GM12878 (cell line): Measurements from ENCODE around the gene PLCXD1. TPM values are rescaled to one million over a fixed set of nuclear protein-coding genes. Genes with fewer than 3 reads are reported as not detected.

ENCODE experiments used
- ATAC-seq: fragments of 200-7000 bp; cut with Tn5 transposase; 3 replicates; pipeline ENCODE4 v1.9.1; 2020; ENCODE audit warnings: mild to moderate bottlenecking, moderate library complexity
- Bru-seq: library from RNA; stranded (reverse); fragments of 400-500 nt; gene quantifications from one replicate; lab custom pipeline; 2021; lab: Mats Ljungman, UMichigan
- BruChase-seq, 2 experiments: library from RNA; stranded (reverse); fragments of 400-500 nt; gene quantifications; one replicate each; lab custom pipeline; 2021; lab: Mats Ljungman, UMichigan
- BruUV-seq: library from RNA; stranded (reverse); fragments of 400-500 nt; replicated peaks from 2 replicates; lab custom pipeline; 2021; lab: Mats Ljungman, UMichigan
- CTCF ChIA-PET: fragments of 300-600 bp; sonication (Branson Sonifier 250); formaldehyde crosslinking; extraction: SDS; loops from one replicate; lab custom pipeline; 2021; ENCODE audit warnings: inconsistent platforms; lab: Yijun Ruan, JAX
- POLR2A ChIA-PET: fragments of 350-600 bp; formaldehyde crosslinking; extraction: SDS; loops from one replicate; lab custom pipeline; 2021; ENCODE audit warnings: inconsistent platforms; lab: Charles Lee
- RAD21 ChIA-PET: fragments of 300-600 bp; sonication (Branson Sonifier 250); formaldehyde crosslinking; loops from one replicate; lab custom pipeline; 2023; ENCODE audit warnings: antibody characterized with exemption; ENCODE audit not compliant: unreplicated experiment; lab: Charles Lee
- SMC1A ChIA-PET: fragments of 300-600 bp; sonication (Branson Sonifier 250); formaldehyde crosslinking; loops from one replicate; lab custom pipeline; 2023; ENCODE audit not compliant: unreplicated experiment, uncharacterized antibody; lab: Charles Lee
- DNase-seq: peaks from one replicate; pipeline ENCODE4 v3.0.0-alpha.2; 2011; ENCODE audit warnings: low read depth, low spot score
- FAIRE-seq: peaks from 3 replicates; lab custom pipeline; 2011; peaks lifted over from hg19 to GRCh38; lab: Jason Lieb, UNC
- H2AFZ ChIP-seq: 2 replicates; pipeline ENCODE4 v1.6.0; 2011; ENCODE audit warnings: low read depth, low read length, control low read depth; ENCODE audit not compliant: control insufficient read depth
- H3K27ac ChIP-seq: 2 replicates; pipeline ENCODE4 v1.5.1; 2011; ENCODE audit warnings: control low read depth; ENCODE audit not compliant: control insufficient read depth, insufficient read depth
- H3K27me3 ChIP-seq, 2 experiments: replicated peaks in 1 of 2; 2 replicates each; pipeline versions ENCODE4 v1.6.0 to v1.6.1; 2011; ENCODE audit warnings: low read length in 1 of 2; ENCODE audit not compliant: control insufficient read depth in 2 of 2, insufficient read depth in 2 of 2
- H3K36me3 ChIP-seq, 2 experiments: 2 replicates each; pipeline ENCODE4 v1.5.1; 2011; ENCODE audit warnings: low read length in 1 of 2; ENCODE audit not compliant: control insufficient read depth in 2 of 2, insufficient read depth in 2 of 2
- H3K4me1 ChIP-seq: 2 replicates; pipeline ENCODE4 v1.6.1; 2011; ENCODE audit warnings: mild to moderate bottlenecking, low read length, moderate library complexity, mixed read lengths; ENCODE audit not compliant: control insufficient read depth, insufficient read depth
- H3K4me2 ChIP-seq: 2 replicates; pipeline ENCODE4 v1.6.0; 2011; ENCODE audit warnings: control low read depth; ENCODE audit not compliant: control insufficient read depth, insufficient read depth
- H3K4me3 ChIP-seq: fragments of 200-600 bp; sonication (generic); 2 replicates; pipeline ENCODE4 v1.5.1; 2016
- H3K79me2 ChIP-seq: 2 replicates; pipeline ENCODE4 v1.6.0; 2011; ENCODE audit warnings: low read length; ENCODE audit not compliant: control insufficient read depth, insufficient read depth
- H3K9ac ChIP-seq: 2 replicates; pipeline ENCODE4 v1.8.0; 2011; ENCODE audit warnings: low read length, control low read depth, mixed read lengths; ENCODE audit not compliant: control insufficient read depth, insufficient read depth
- H3K9me3 ChIP-seq: replicated peaks from 3 replicates; pipeline ENCODE4 v1.5.1; 2011; ENCODE audit warnings: mild to moderate bottlenecking, low read length; ENCODE audit not compliant: control insufficient read depth, insufficient read depth
- H4K20me1 ChIP-seq: 2 replicates; pipeline ENCODE4 v1.6.0; 2011; ENCODE audit not compliant: control insufficient read depth, insufficient read depth
- CHD1 ChIP-seq: IDR thresholded peaks from 2 replicates; pipeline ENCODE4 v1.6.1; 2012; ENCODE audit warnings: low read depth, low read length, improper control_type of control experiment
- CTCF ChIP-seq, 3 experiments: IDR thresholded peaks in 2 of 3; conservative IDR thresholded peaks in 1 of 3; 2 replicates each; pipeline ENCODE4 v1.5.1; 2011; ENCODE audit warnings: low read depth in 3 of 3, low read length in 3 of 3, mild to moderate bottlenecking in 3 of 3, control low read depth in 2 of 3, moderate library complexity in 2 of 3, inconsistent platforms in 1 of 3, mixed read lengths in 1 of 3; ENCODE audit not compliant: control insufficient read depth in 2 of 3, insufficient read depth in 1 of 3; ENCODE audit errors: extremely low read depth in 1 of 3
- IKZF2 ChIP-seq, 2 experiments: fragments of 450-650 bp; IDR thresholded peaks; 2 replicates each; pipeline ENCODE4 v1.6.1; 2017; ENCODE audit warnings: mild to moderate bottlenecking in 2 of 2, moderate library complexity in 2 of 2
- MXI1 ChIP-seq: fragments of 150-350 bp; IDR thresholded peaks from 2 replicates; pipeline ENCODE4 v1.6.1; 2011; ENCODE audit warnings: low read depth, mild to moderate bottlenecking, inconsistent platforms, low read length, improper control_type of control experiment
- POLR2AphosphoS5 ChIP-seq: IDR thresholded peaks from 2 replicates; pipeline ENCODE4 v1.6.1; 2011; ENCODE audit warnings: mild to moderate bottlenecking, low read length, inconsistent platforms
- SIN3A ChIP-seq: IDR thresholded peaks from 2 replicates; pipeline ENCODE4 v1.6.1; 2012; ENCODE audit warnings: low read depth, low read length, improper control_type of control experiment
- SMC3 ChIP-seq: IDR thresholded peaks from 2 replicates; pipeline ENCODE4 v1.6.1; 2011; ENCODE audit warnings: low read length, improper control_type of control experiment, borderline replicate concordance
- WGBS: methylation state at CpG from one replicate; pipeline ENCODE4 v1.1.6; 2016; ENCODE audit warnings: low lambda C conversion rate; ENCODE audit not compliant: insufficient replicate concordance, insufficient coverage; ENCODE audit errors: missing lambda C conversion rate; 5-methylcytosine and 5-hydroxymethylcytosine counted together
- in situ Hi-C: fragments of 300-500 bp; cut with MboI; formaldehyde crosslinking; loops from 9 replicates; pipeline ENCODE4 v1.14.3; 2018; ENCODE audit warnings: mixed read lengths
- intact Hi-C: fragments of 100-400 bp; cut with micrococcal nuclease; formaldehyde crosslinking; loops from one replicate; pipeline ENCODE4 v1.14.2; 2022; ENCODE audit not compliant: unreplicated experiment
- long read RNA-seq, 2 experiments: library from polyadenylated mRNA; unstranded; transcript quantifications; one replicate each; pipeline ENCODE4 v2.0.0, GENCODE V29; 2019 to 2020
- polyA minus RNA-seq, 3 experiments: library from RNA; depleted of rRNA, polyadenylated mRNA; stranded (reverse); fragments of >200 nt; gene quantifications; 2 replicates each; pipeline ENCODE4 v1.2.3, GENCODE V29; 2011
- polyA plus RNA-seq, 11 experiments: library from polyadenylated mRNA; depleted of rRNA in 4 of 11; unstranded in 6 of 11; stranded (reverse) in 5 of 11; fragments of >200 nt; fragmentation: Nextera tagmentation in 4 of 11; fragmentation: Illumina TruSeq in 1 of 11; extraction: Ambion mirVana in 4 of 11; extraction: Trizol in 1 of 11; gene quantifications; 1 replicate in 1 of 11; 2 replicates in 10 of 11; pipeline versions ENCODE4 v1.2.1 to v1.2.3, GENCODE V29; 2011 to 2016; ENCODE audit warnings: inconsistent platforms in 2 of 11, missing spikeins in 2 of 11, low read depth in 1 of 11
- total RNA-seq, 4 experiments: library from RNA; depleted of rRNA in 3 of 4; stranded (reverse); fragments of >200 nt in 3 of 4; fragmentation: Illumina TruSeq in 1 of 4; extraction: Trizol in 1 of 4; gene quantifications; 2 replicates each; pipeline versions ENCODE4 v1.2.1 to v1.2.3, GENCODE V29; 2013 to 2021
- TF ChIP-seq, protein P1 (sequence below): IDR thresholded peaks from 2 replicates; pipeline ENCODE4 v1.6.1; 2012; ENCODE audit warnings: low read depth, low read length, improper control_type of control experiment
- TF ChIP-seq, protein P2 (sequence below): fragments of 450-650 bp; IDR thresholded peaks from 2 replicates; pipeline ENCODE4 v1.6.1; 2017; ENCODE audit warnings: mild to moderate bottlenecking
- TF ChIP-seq, protein P3 (sequence below): fragments of 450-650 bp; IDR thresholded peaks from 2 replicates; pipeline ENCODE4 v1.6.1; 2017; ENCODE audit warnings: low read depth, mild to moderate bottlenecking, moderate library complexity

PLCXD1 gene
- total RNA-seq (2013; cell fraction: nucleolus; rRNA removed): 66.9 and 72.5 TPM in 2 replicates
- total RNA-seq (2014; rRNA removed) (23.6 and 28.8 TPM in 2 replicates), total RNA-seq (2014; rRNA removed; fragmentation: Illumina TruSeq; extraction: Trizol) (12.2 and 14.8 TPM in 2 replicates), total RNA-seq (2021) (27.5 and 28.6 TPM in 2 replicates), polyA plus RNA-seq (2011; rRNA removed) (24.7 and 49.7 TPM in 2 replicates), polyA plus RNA-seq (2014; fragmentation: Illumina TruSeq; extraction: Trizol) (12.5 and 21.2 TPM in 2 replicates), polyA plus RNA-seq (2014; fragmentation: Nextera tagmentation; extraction: Ambion mirVana) (1 to 10 TPM; 2.4 to 3.4 TPM), polyA plus RNA-seq (2014; rRNA removed) (49.7 and 49.8 TPM in 2 replicates), polyA plus RNA-seq (2016; fragmentation: Nextera tagmentation; extraction: Ambion mirVana) (10 to 100 TPM; 11.2 to 11.6 TPM), polyA minus RNA-seq (2011; rRNA and poly(A)+ RNA removed) (46.4 and 79.6 TPM in 2 replicates), Bru-seq, nascent RNA (percentile 59 among the genes with signal in this experiment), BruChase-seq, experiment 1, labeled RNA remaining after a 6-hour chase (percentile 65 among the genes with signal in this experiment), BruChase-seq, experiment 2, labeled RNA remaining after a 2-hour chase (percentile 66 among the genes with signal in this experiment)
- 16.7 TPM for polyA plus RNA-seq (2011; ENCODE audit: low read depth)
- polyA plus RNA-seq (2011; cell fraction: cytosol; rRNA removed): 65.3 and 73.9 TPM in 2 replicates
- polyA plus RNA-seq (2011; cell fraction: nucleus; rRNA removed): 128 and 175 TPM in 2 replicates
- 28.7 and 35.2 TPM in 2 replicates for polyA plus RNA-seq (2012)
- 37.4 and 40.9 TPM in 2 replicates for polyA minus RNA-seq (2011; cell fraction: cytosol; rRNA and poly(A)+ RNA removed)
- 21.3 and 30.1 TPM in 2 replicates for polyA minus RNA-seq (2011; cell fraction: nucleus; rRNA and poly(A)+ RNA removed)
- long read RNA-seq, experiment 1, full-length matches to known transcripts: 2 of 13 reads
- long read RNA-seq, experiment 1, partial matches to known transcripts: 5 of 13 reads
- long read RNA-seq, experiment 1, other reads (novel, unspliced or antisense): 6 of 13 reads
- long read RNA-seq, experiment 2, full-length matches to known transcripts: 6 of 22 reads
- long read RNA-seq, experiment 2, partial matches to known transcripts: 10 of 22 reads
- long read RNA-seq, experiment 2, other reads (novel, unspliced or antisense): 6 of 22 reads

DNA sequence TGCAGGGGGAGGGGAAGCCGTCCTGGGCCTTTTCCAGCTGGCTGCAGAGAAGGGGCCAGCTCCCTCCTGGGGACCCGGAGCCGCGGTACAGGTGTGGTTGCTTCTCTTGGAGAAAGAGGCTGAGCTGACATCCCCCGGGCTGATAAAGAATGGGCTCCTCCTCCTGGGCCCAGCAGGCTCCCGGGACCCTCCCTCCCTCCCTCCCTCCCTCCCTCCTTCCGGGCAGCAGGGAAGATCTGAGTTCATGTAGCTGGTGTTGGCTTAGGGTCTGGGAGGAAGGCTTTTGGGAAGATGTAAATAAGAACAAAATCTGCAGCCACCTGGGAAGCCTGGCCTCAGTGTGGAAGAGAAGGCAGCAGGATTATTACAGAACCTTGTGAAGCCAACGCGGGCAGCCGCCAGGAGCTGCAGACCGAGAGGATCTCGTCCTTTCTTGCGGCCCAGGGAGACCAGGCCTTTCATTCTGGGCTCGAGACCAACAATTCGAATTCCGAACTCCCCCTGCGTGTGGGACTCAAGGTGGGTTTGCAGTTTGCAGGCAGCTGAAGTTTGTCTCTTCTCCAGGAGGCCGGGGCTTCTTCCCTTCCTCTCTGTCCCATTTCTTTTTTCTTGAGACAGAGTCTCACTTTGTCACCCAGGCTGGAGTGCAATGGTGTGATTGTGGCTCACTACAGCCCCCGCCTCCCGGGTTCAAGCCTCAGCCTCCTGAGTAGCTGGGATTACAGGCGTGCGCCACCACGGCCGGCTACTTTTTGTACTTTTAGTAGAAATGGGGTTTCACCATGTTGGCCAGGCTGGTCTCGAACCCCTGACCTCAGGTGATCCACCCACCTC, at the start of gene PLCXD1:
Gene PLCXD1, plus strand, starts transcription at position 216 of the 834 bp plus-strand sequence. CDS start 2,807 bp downstream, outside the sequence.
- peaks cover 5 to 8% of the 10 kb centered on the region in 2 experiments; a peak in 3 of 4 replicates for H3K36me3 ChIP-seq
- peaks cover 11% of the 10 kb centered on the region for H3K4me1 ChIP-seq
- H3K79me2 ChIP-seq: no peaks in the 10 kb centered on the region; the same call in 1 of the 2 replicates
- H2AFZ ChIP-seq: no peak within 1 kb of the TSS; the same call in 1 of the 2 replicates
- H3K9ac ChIP-seq: no peak within 1 kb of the TSS
- BruUV-seq: no TSS peak
- ChIA-PET SMC1A (no interaction called here), POLR2A (no interaction called here), RAD21 (no interaction called here), CTCF (no interaction called here)
- peak; percentile 10 for ATAC-seq
- no peaks in the 10 kb centered on the region for H3K9me3 ChIP-seq
- WGBS: 80% methylated on average over 22 of the region's 25 CpGs
- H3K27me3 ChIP-seq: no peaks in the 10 kb centered on the region
- in situ Hi-C loops (no loop called here), intact Hi-C loops (loop anchor here (5.0 kb wide), 1 partner anchor 36 kb away; the partner anchor contains the start of gene GTPBP6)
- no peak within 1 kb of the TSS for H3K27ac ChIP-seq
- no peaks in the 10 kb centered on the region for H4K20me1 ChIP-seq
- peak within 1 kb of the TSS; percentile 59 for H3K4me2 ChIP-seq
- DNase-seq: no peak
- H3K4me3 ChIP-seq: peak within 1 kb of the TSS; percentile 55; the same call in 1 of the 2 replicates
- FAIRE-seq: no peak
- TF ChIP-seq SIN3A (no peak), CTCF (IDR thresholded peaks at IDR 0.05 in 2 of 3, conservative IDR thresholded peaks at IDR 0.05 in 1 of 3; ENCODE audit: control insufficient read depth in 2 of 3, extremely low read depth in 1 of 3, insufficient read depth in 1 of 3, low read depth in 3 of 3, low read length in 3 of 3) (no peak), MXI1 (no peak), IKZF2 (IDR thresholded peaks at IDR 0.05) (0 out of 4 replicates have a peak, but pooled peaks of 1 of the 2 experiments have one; percentile 22), CHD1 (no peak), SMC3 (no peak), POLR2AphosphoS5 (no peak)
- TF ChIP-seq, protein P1, sequence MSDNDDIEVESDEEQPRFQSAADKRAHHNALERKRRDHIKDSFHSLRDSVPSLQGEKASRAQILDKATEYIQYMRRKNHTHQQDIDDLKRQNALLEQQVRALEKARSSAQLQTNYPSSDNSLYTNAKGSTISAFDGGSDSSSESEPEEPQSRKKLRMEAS: no peak
- TF ChIP-seq, protein P2, sequence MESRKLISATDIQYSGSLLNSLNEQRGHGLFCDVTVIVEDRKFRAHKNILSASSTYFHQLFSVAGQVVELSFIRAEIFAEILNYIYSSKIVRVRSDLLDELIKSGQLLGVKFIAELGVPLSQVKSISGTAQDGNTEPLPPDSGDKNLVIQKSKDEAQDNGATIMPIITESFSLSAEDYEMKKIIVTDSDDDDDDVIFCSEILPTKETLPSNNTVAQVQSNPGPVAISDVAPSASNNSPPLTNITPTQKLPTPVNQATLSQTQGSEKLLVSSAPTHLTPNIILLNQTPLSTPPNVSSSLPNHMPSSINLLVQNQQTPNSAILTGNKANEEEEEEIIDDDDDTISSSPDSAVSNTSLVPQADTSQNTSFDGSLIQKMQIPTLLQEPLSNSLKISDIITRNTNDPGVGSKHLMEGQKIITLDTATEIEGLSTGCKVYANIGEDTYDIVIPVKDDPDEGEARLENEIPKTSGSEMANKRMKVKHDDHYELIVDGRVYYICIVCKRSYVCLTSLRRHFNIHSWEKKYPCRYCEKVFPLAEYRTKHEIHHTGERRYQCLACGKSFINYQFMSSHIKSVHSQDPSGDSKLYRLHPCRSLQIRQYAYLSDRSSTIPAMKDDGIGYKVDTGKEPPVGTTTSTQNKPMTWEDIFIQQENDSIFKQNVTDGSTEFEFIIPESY: 0 out of 2 replicates have a peak, but pooled peaks have one; percentile 49
- TF ChIP-seq, protein P3, sequence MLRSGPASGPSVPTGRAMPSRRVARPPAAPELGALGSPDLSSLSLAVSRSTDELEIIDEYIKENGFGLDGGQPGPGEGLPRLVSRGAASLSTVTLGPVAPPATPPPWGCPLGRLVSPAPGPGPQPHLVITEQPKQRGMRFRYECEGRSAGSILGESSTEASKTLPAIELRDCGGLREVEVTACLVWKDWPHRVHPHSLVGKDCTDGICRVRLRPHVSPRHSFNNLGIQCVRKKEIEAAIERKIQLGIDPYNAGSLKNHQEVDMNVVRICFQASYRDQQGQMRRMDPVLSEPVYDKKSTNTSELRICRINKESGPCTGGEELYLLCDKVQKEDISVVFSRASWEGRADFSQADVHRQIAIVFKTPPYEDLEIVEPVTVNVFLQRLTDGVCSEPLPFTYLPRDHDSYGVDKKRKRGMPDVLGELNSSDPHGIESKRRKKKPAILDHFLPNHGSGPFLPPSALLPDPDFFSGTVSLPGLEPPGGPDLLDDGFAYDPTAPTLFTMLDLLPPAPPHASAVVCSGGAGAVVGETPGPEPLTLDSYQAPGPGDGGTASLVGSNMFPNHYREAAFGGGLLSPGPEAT: no peak
